Right hindlimb (tissue), 1 donor: ENCODE data around the gene ANXA10.
A peak's percentile ranks its signal among the peaks of the same experiment; 100 is the strongest.
"Not testable (repeated sequence)": the region's sequence is repeated elsewhere in the genome, so short reads cannot be mapped to it uniquely, and the experiment has no call there.

Source experiments
- DNase-seq: peaks from one replicate; pipeline ENCODE4 v3.0.0-alpha.2; 2018

Gene ANXA10

GRCh38 chr4:168092176-168092712 is at the start of gene ANXA10:
Gene ANXA10 (plus strand): TSS chr4:168092537. CDS start chr4:168092701, 164 bp downstream.
- DNase-seq = no peak

GRCh38 chr4:168045354-168045753 is 47.0 kb upstream of the ANXA10 start:
- no peak for DNase-seq

GRCh38 chr4:168050002-168050401 is 42.3 kb upstream of the ANXA10 start:
- no peak for DNase-seq

- DNase-seq = no peak
Measured at GRCh38 chr4:168051526-168051925, 40.8 kb upstream of the ANXA10 start.

GRCh38 chr4:168057412-168057811 is 34.9 kb upstream of the ANXA10 start:
- DNase-seq = no peak

- no peak for DNase-seq
Measured at GRCh38 chr4:168059251-168059650, 33.1 kb upstream of the ANXA10 start.

- DNase-seq = no peak
Measured at GRCh38 chr4:168063031-168063430, 29.3 kb upstream of the ANXA10 start.

GRCh38 chr4:168070903-168071302 is 21.4 kb upstream of the ANXA10 start:
- no peak for DNase-seq

- no peak for DNase-seq
Measured at GRCh38 chr4:168071304-168071703, 21.0 kb upstream of the ANXA10 start.

- DNase-seq = no peak
Measured at GRCh38 chr4:168074861-168075260, 17.5 kb upstream of the ANXA10 start.

GRCh38 chr4:168076989-168077725 is 15.2 kb upstream of the ANXA10 start:
- peak; percentile 68 for DNase-seq

GRCh38 chr4:168077726-168078239 is 14.6 kb upstream of the ANXA10 start:
- no peak for DNase-seq

- no peak for DNase-seq
Measured at GRCh38 chr4:168082379-168082778, 10.0 kb upstream of the ANXA10 start.

GRCh38 chr4:168095776-168096406 is 3.6 kb downstream of the ANXA10 start:
- DNase-seq = no peak

- no peak for DNase-seq
Measured at GRCh38 chr4:168096407-168096784, 4.1 kb downstream of the ANXA10 start.

- DNase-seq = no peak
Measured at GRCh38 chr4:168097161-168097560, 4.8 kb downstream of the ANXA10 start.

GRCh38 chr4:168098248-168098717 is 5.9 kb downstream of the ANXA10 start:
- DNase-seq = no peak

GRCh38 chr4:168099195-168099594 is 6.9 kb downstream of the ANXA10 start:
- no peak for DNase-seq

- no peak for DNase-seq
Measured at GRCh38 chr4:168101026-168101425, 8.7 kb downstream of the ANXA10 start.

GRCh38 chr4:168102403-168102802 is 10.1 kb downstream of the ANXA10 start:
- no peak for DNase-seq

- DNase-seq = no peak
Measured at GRCh38 chr4:168109527-168109926, 17.2 kb downstream of the ANXA10 start.

- not testable (repeated sequence) for DNase-seq
Measured at GRCh38 chr4:168113059-168113458, 20.7 kb downstream of the ANXA10 start.

- DNase-seq = no peak
Measured at GRCh38 chr4:168118116-168118655, 25.8 kb downstream of the ANXA10 start.

GRCh38 chr4:168119100-168119499 is 26.8 kb downstream of the ANXA10 start:
- no peak for DNase-seq
